Common myeloid progenitor, CD34-positive (primary cell): ENCODE results near the gene ESPL1.

Experiments
- CTCF ChIA-PET: fragments of 350-600 bp; sonication (Branson Sonifier 250); formaldehyde crosslinking; loops from one replicate; lab custom pipeline; 2021; ENCODE audit warnings: antibody characterized with exemption; lab: Charles Lee
- POLR2A ChIA-PET: fragments of 350-600 bp; sonication (Branson Sonifier 250); formaldehyde crosslinking; loops from one replicate; lab custom pipeline; 2021; ENCODE audit warnings: antibody characterized with exemption; lab: Charles Lee
- DNase-seq, 3 donors: peaks; one replicate each; pipeline versions ENCODE4 v3.0.0 to v3.0.0-alpha.2; 2013
- H3K27ac ChIP-seq, 2 experiments: 1 replicate in 1 of 2; 2 replicates in 1 of 2; pipeline ENCODE4 v1.7.0; 2013; ENCODE audit warnings: inconsistent platforms in 2 of 2, low read length in 2 of 2, mild to moderate bottlenecking in 2 of 2, low read depth in 1 of 2, moderate library complexity in 1 of 2; ENCODE audit not compliant: severe bottlenecking in 2 of 2, insufficient read depth in 1 of 2, poor library complexity in 1 of 2
- H3K27me3 ChIP-seq, 5 experiments: replicated peaks in 2 of 5; 1 replicate in 3 of 5; 2 replicates in 2 of 5; pipeline versions ENCODE4 v1.6.1 to v1.7.0; 2013; ENCODE audit warnings: low read length in 4 of 5, mild to moderate bottlenecking in 2 of 5, moderate library complexity in 2 of 5, inconsistent platforms in 1 of 5; ENCODE audit not compliant: insufficient read depth in 5 of 5, control insufficient read depth in 4 of 5
- H3K36me3 ChIP-seq, 4 experiments: 1 replicate in 2 of 4; 2 replicates in 2 of 4; pipeline versions ENCODE4 v1.6.1 to v1.7.0; 2013; ENCODE audit warnings: low read length in 3 of 4, control low read depth in 1 of 4, mild to moderate bottlenecking in 1 of 4; ENCODE audit not compliant: control insufficient read depth in 4 of 4, insufficient read depth in 4 of 4
- H3K4me1 ChIP-seq, 4 experiments: 1 replicate in 3 of 4; 2 replicates in 1 of 4; pipeline versions ENCODE4 v1.6.1 to v1.7.1; 2013; ENCODE audit warnings: low read length in 3 of 4, mild to moderate bottlenecking in 3 of 4, control low read depth in 1 of 4, inconsistent platforms in 1 of 4, moderate library complexity in 1 of 4; ENCODE audit not compliant: control insufficient read depth in 4 of 4, insufficient read depth in 4 of 4; ENCODE audit errors: control extremely low read depth in 1 of 4
- H3K4me3 ChIP-seq, 7 experiments: 1 replicate in 4 of 7; 2 replicates in 3 of 7; pipeline versions ENCODE4 v1.5.1 to v1.7.0; 2013; ENCODE audit warnings: mild to moderate bottlenecking in 7 of 7, low read length in 6 of 7, moderate library complexity in 6 of 7, inconsistent platforms in 2 of 7, low read depth in 2 of 7, control low read depth in 1 of 7; ENCODE audit not compliant: insufficient read depth in 4 of 7, control insufficient read depth in 1 of 7; ENCODE audit errors: extremely low read depth in 1 of 7
- H3K9me3 ChIP-seq, 5 experiments: 1 replicate in 4 of 5; 2 replicates in 1 of 5; pipeline versions ENCODE4 v1.6.1 to v1.7.1; 2013; ENCODE audit warnings: low read length in 4 of 5, mild to moderate bottlenecking in 2 of 5, inconsistent platforms in 1 of 5, low read depth in 1 of 5, moderate library complexity in 1 of 5; ENCODE audit not compliant: control insufficient read depth in 4 of 5, insufficient read depth in 2 of 5; ENCODE audit errors: control extremely low read depth in 1 of 5
- WGBS: methylation state at CpG from one replicate; pipeline ENCODE4 v1.1.5; 2013; ENCODE audit not compliant: insufficient coverage; 5-methylcytosine and 5-hydroxymethylcytosine counted together

ESPL1 gene

GRCh38 chr12:53224897-53225634 is 43.0 kb upstream of the ESPL1 start:
- H3K27me3 ChIP-seq, result no peaks in the 10 kb centered on the region
- WGBS, result 95% methylated on average over 10 of the region's 10 CpGs
- H3K27ac ChIP-seq, result no peak overlapping the region
- peaks cover 9 to 45% (median 39%) of the 10 kb centered on the region in 4 experiments for H3K4me1 ChIP-seq
- CTCF ChIA-PET, result interaction anchor here (0.9 to 21.7 kb wide), 3 partner anchors 9 to 34 kb away, joined by 3 to 212 read pairs (median 5); no protein-coding TSS in a partner anchor
- no peak overlapping the region for H3K4me3 ChIP-seq
- no peaks in the 10 kb centered on the region for H3K9me3 ChIP-seq
- POLR2A ChIA-PET, result no interaction called here
- H3K36me3 ChIP-seq, result no peaks in the 10 kb centered on the region
- DNase-seq, result no peak

- Histone ChIP-seq H3K9me3 (no peaks in the 10 kb centered on the region), H3K27ac (no peak overlapping the region), H3K27me3 (no peaks in the 10 kb centered on the region), H3K36me3 (no peaks in the 10 kb centered on the region), H3K4me1 (peaks cover 6 to 39% (median 34%) of the 10 kb centered on the region in 4 experiments), H3K4me3 (no peak overlapping the region)
- 100% methylated on average over 4 of the region's 10 CpGs for WGBS
- POLR2A ChIA-PET, result no interaction called here
- CTCF ChIA-PET, result interaction anchor here (0.9 to 21.7 kb wide), 3 partner anchors 10 to 33 kb away, joined by 3 to 212 read pairs (median 5); no protein-coding TSS in a partner anchor
- no peak for DNase-seq
Observed at GRCh38 chr12:53225635-53226424, 42.3 kb upstream of the ESPL1 start.

DNA sequence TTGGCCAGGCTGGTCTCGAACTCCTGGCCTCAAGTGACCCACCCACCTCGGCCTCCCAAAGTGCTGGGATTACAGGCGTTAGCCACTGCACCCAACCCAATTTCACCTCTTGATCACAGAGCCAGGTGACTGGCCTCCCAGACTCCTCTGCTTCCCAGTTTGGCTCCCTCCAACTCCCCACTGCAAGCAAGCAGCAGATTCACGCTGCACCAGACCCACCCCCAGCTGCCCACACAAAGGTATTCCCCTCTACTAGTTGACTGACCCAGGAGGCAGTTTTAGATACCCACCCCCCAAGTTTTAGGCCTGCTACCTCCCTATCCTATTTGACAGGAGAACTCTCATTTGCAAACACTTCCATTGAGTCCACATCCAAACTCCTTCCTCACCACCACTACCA is 41.3 kb upstream of the ESPL1 start:
- ChIA-PET POLR2A (no interaction called here), CTCF (interaction anchor here (1.5 to 21.7 kb wide), 2 partner anchors 11 to 41 kb away, joined by 4 to 212 read pairs; partner anchors contain the start of gene ESPL1)
- no peaks in the 10 kb centered on the region for H3K9me3 ChIP-seq
- H3K27ac ChIP-seq, result no peak overlapping the region
- no peak for DNase-seq
- H3K27me3 ChIP-seq, result peaks cover 0 to 4% (median 0%) of the 10 kb centered on the region in 5 experiments
- 100% methylated on average over 3 of the region's 4 CpGs for WGBS
- H3K36me3 ChIP-seq, result no peaks in the 10 kb centered on the region
- H3K4me1 ChIP-seq, result peaks cover 6 to 44% (median 35%) of the 10 kb centered on the region in 4 experiments
- H3K4me3 ChIP-seq, result no peak overlapping the region

DNA sequence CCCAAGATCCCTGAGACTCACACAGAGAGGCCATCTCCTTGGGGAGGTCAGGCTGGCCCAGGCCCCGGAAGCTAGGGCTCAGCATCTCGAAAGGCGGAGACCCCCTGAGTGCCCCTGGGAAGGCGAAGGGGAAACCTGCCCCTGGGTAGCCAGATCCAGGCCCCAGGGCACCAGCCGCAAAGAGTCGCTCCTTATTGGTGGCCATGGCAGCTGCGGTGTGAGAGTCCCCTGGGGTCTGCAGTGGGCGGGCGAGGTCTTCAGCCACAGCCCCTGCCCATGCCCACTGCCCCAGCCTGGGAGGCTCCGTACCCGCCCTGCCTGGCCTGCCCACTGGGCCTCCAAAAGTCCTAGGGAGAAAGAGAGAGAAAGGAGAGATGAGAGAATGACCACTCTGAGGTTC is 40.8 kb upstream of the ESPL1 start:
- no peak for DNase-seq
- Histone ChIP-seq H3K27me3 (peaks cover 0 to 4% (median 0%) of the 10 kb centered on the region in 5 experiments), H3K36me3 (no peaks in the 10 kb centered on the region), H3K27ac (no peak overlapping the region), H3K9me3 (no peaks in the 10 kb centered on the region), H3K4me3 (no peak overlapping the region), H3K4me1 (peaks cover 6 to 40% (median 34%) of the 10 kb centered on the region in 4 experiments)
- POLR2A ChIA-PET, result no interaction called here
- 98% methylated on average over 8 of the region's 11 CpGs for WGBS
- CTCF ChIA-PET, result interaction anchor here (1.5 to 21.7 kb wide), 2 partner anchors 12 to 40 kb away, joined by 4 to 212 read pairs; partner anchors contain the start of gene ESPL1

DNA sequence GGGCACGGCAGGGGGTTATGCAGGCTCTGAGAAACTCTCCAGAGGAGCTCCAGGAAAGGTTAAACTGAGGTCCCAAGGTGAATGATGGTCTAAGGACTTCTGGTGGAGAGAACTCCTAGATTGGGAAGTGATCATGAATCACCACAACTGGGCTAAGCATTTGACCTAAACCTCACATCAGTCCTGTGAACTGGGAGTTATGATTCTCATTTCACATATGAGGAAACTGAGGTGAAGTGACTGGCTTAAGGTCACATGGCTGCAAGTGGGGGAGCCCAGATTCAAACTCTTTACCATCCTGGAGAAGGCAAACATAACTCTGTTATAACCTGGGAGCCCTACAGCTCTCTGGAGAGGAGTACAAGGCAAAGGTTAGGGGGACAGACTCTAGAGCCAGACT is 40.3 kb upstream of the ESPL1 start:
- POLR2A ChIA-PET, result no interaction called here
- no peak for DNase-seq
- Histone ChIP-seq H3K9me3 (no peaks in the 10 kb centered on the region), H3K4me3 (no peak overlapping the region), H3K4me1 (peaks cover 6 to 40% (median 34%) of the 10 kb centered on the region in 4 experiments), H3K27ac (no peak overlapping the region), H3K27me3 (peaks cover 0 to 4% (median 0%) of the 10 kb centered on the region in 5 experiments), H3K36me3 (no peaks in the 10 kb centered on the region)
- CTCF ChIA-PET, result interaction anchor here (1.1 to 21.7 kb wide), 3 partner anchors 12 to 40 kb away, joined by 3 to 212 read pairs (median 4); partner anchors contain the start of gene ESPL1
- WGBS, result 100% methylated on average over 1 of the region's 1 CpG

DNA sequence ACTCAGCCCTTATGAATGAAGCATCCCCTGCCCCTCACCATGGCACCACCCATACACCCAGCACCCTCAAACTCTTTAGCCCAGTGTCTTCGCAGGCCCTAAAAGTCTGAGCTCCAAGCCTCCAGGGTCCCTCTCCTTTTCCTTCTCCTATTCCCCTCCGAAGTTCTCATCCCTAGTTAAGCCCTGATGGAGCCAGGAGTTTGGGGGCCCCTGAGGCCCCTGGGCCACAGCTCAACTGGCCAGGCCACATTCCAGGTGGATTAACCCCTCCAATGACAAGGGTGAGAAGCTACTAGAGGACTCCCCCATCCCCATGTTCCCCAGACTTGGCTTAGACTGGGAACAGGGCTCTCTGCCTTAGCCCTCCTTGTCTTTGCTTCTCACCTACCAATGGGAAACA is 38.6 kb upstream of the ESPL1 start:
- Histone ChIP-seq H3K36me3 (no peaks in the 10 kb centered on the region), H3K9me3 (no peaks in the 10 kb centered on the region), H3K4me1 (peaks cover 2 to 40% (median 32%) of the 10 kb centered on the region in 4 experiments), H3K27ac (no peak overlapping the region), H3K4me3 (no peak overlapping the region), H3K27me3 (peaks cover 0 to 4% (median 0%) of the 10 kb centered on the region in 5 experiments)
- POLR2A ChIA-PET, result no interaction called here
- WGBS, result 100% methylated on average over 2 of the region's 2 CpGs
- CTCF ChIA-PET, result interaction anchor here (1.0 to 21.7 kb wide), 4 partner anchors 14 to 92 kb away, joined by 3 to 212 read pairs (median 3); no protein-coding TSS in a partner anchor
- DNase-seq, result no peak
